HepG2 (cell line): Measurements from ENCODE around the gene MLST8. TPM values are rescaled to one million over a fixed set of nuclear protein-coding genes. Genes with fewer than 3 reads are reported as not detected.

Experiments
- BCL6 ChIP-seq: IDR thresholded peaks from 2 replicates; pipeline ENCODE4 v1.6.1; 2016; ENCODE audit warnings: missing genetic modification reagents, missing compliant biosample characterization
- EHMT2 ChIP-seq: fragments of 200-600 bp; sonication (generic); IDR thresholded peaks from 2 replicates; pipeline ENCODE4 v1.7.0; 2017; ENCODE audit warnings: antibody characterized with exemption, low read depth, low read length, borderline replicate concordance
- GATA4 ChIP-seq: sonication (generic); IDR thresholded peaks from 2 replicates; pipeline ENCODE4 v1.6.1; 2016; ENCODE audit warnings: antibody characterized with exemption, low read depth, borderline replicate concordance
- HNRNPK ChIP-seq: fragments of 200-400 bp; formaldehyde crosslinking; IDR thresholded peaks from 2 replicates; pipeline ENCODE4 v1.6.1; 2018; ENCODE audit warnings: low read length, low read depth, moderate library complexity, mild to moderate bottlenecking; ENCODE audit not compliant: poor library complexity, severe bottlenecking
- JARID2 ChIP-seq: sonication (generic); formaldehyde crosslinking; IDR thresholded peaks from 2 replicates; pipeline ENCODE4 v1.8.1; 2023; ENCODE audit warnings: missing genetic modification reagents, inconsistent platforms; ENCODE audit not compliant: insufficient replicate concordance
- KLF6 ChIP-seq: IDR thresholded peaks from 2 replicates; pipeline ENCODE4 v1.8.0; 2016; ENCODE audit warnings: missing biosample characterization, missing genetic modification reagents
- NPAS2 ChIP-seq: sonication (generic); formaldehyde crosslinking; IDR thresholded peaks from 2 replicates; pipeline ENCODE4 v1.8.0; 2022; ENCODE audit warnings: mild to moderate bottlenecking, missing genetic modification reagents, borderline replicate concordance
- PAX8 ChIP-seq: sonication (generic); formaldehyde crosslinking; IDR thresholded peaks from 2 replicates; pipeline ENCODE4 v1.8.0; 2022; ENCODE audit warnings: mild to moderate bottlenecking, missing genetic modification reagents, borderline replicate concordance
- TEAD2 ChIP-seq: sonication (generic); formaldehyde crosslinking; IDR thresholded peaks from 2 replicates; pipeline ENCODE4 v1.9.0; 2021; ENCODE audit warnings: missing genetic modification reagents
- TSC22D2 ChIP-seq: sonication (generic); formaldehyde crosslinking; IDR thresholded peaks from 2 replicates; pipeline ENCODE4 v1.5.1; 2020; ENCODE audit warnings: missing genetic modification reagents, mild to moderate bottlenecking, borderline replicate concordance
- polyA plus RNA-seq, 8 experiments: library from polyadenylated mRNA; depleted of rRNA in 3 of 8; stranded (reverse) in 7 of 8; unstranded in 1 of 8; fragments of >200 nt; fragmentation: Illumina TruSeq in 4 of 8; extraction: Trizol in 4 of 8; gene quantifications; 2 replicates each; pipeline versions ENCODE4 v1.2.1 to v1.2.3, GENCODE V29; 2011 to 2016; ENCODE audit warnings: low read depth in 4 of 8, missing spikeins in 1 of 8, mixed read lengths in 1 of 8; ENCODE audit not compliant: insufficient read depth in 1 of 8
- total RNA-seq, 5 experiments: library from RNA; depleted of rRNA; stranded (reverse); fragments of >200 nt; fragmentation: Illumina TruSeq; extraction: Trizol; gene quantifications; 2 replicates each; pipeline ENCODE4 v1.2.3, GENCODE V29; 2016; ENCODE audit warnings: low read depth in 1 of 5
- TF ChIP-seq, protein P1 (sequence below): IDR thresholded peaks from 2 replicates; pipeline ENCODE4 v1.6.1; 2018; ENCODE audit warnings: missing genetic modification reagents, mild to moderate bottlenecking, missing compliant biosample characterization
- TF ChIP-seq, protein P2 (sequence below): sonication (generic); formaldehyde crosslinking; IDR thresholded peaks from 2 replicates; pipeline ENCODE4 v1.5.1; 2020; ENCODE audit warnings: missing genetic modification reagents, mild to moderate bottlenecking, borderline replicate concordance
- TF ChIP-seq, protein P3 (sequence below): IDR thresholded peaks from 2 replicates; pipeline ENCODE4 v1.6.1; 2016; ENCODE audit warnings: mild to moderate bottlenecking
- TF ChIP-seq, protein P4 (sequence below): sonication (generic); formaldehyde crosslinking; IDR thresholded peaks from 2 replicates; pipeline ENCODE4 v1.4.0; 2020; ENCODE audit warnings: missing genetic modification reagents
- TF ChIP-seq, protein P5 (sequence below): sonication (generic); formaldehyde crosslinking; IDR thresholded peaks from 2 replicates; pipeline ENCODE4; 2020; ENCODE audit warnings: missing genetic modification reagents, mild to moderate bottlenecking, borderline replicate concordance
- TF ChIP-seq, protein P6 (sequence below): sonication (generic); formaldehyde crosslinking; IDR thresholded peaks from 2 replicates; pipeline ENCODE4 v1.5.0; 2020; ENCODE audit warnings: missing genetic modification reagents
- TF ChIP-seq, protein P7 (sequence below): sonication (generic); formaldehyde crosslinking; IDR thresholded peaks from 2 replicates; pipeline ENCODE4 v1.4.0; 2020; ENCODE audit warnings: missing genetic modification reagents, low read depth, mild to moderate bottlenecking, borderline replicate concordance

Gene MLST8
- total and polyA plus RNA-seq, 2 of the 13 experiments (the other 11 are each of a cell fraction or from before 2014, with no cell fraction given), result 30.8 to 72.7 TPM

DNA sequence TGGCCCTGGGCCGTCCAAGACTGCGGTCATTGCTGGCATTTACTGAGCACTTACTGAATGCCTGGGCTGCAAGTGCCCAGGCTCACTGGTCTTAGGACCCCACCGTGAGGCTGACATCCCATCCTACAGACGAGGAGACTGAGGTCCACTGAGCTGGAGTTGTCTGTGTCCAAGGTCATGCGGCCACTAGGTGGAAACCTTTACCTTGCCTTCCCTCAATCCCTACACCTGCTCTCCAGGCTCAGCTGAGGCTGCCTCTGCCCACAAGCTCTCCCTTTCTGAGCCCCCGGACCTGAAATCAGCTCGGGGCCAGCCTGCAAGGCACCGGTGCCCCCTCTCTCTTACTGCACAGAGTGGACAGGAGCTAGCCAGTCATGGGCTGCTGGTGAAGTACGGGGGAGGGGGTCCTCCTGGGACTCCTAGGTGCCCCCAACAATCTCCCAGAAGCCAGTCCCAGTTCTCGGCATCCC, 10.4 kb upstream of the MLST8 start (continued):
- TF ChIP-seq, protein P1, sequence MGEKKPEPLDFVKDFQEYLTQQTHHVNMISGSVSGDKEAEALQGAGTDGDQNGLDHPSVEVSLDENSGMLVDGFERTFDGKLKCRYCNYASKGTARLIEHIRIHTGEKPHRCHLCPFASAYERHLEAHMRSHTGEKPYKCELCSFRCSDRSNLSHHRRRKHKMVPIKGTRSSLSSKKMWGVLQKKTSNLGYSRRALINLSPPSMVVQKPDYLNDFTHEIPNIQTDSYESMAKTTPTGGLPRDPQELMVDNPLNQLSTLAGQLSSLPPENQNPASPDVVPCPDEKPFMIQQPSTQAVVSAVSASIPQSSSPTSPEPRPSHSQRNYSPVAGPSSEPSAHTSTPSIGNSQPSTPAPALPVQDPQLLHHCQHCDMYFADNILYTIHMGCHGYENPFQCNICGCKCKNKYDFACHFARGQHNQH (CRISPR knock-in tag), result no peak
- TF ChIP-seq, protein P2, sequence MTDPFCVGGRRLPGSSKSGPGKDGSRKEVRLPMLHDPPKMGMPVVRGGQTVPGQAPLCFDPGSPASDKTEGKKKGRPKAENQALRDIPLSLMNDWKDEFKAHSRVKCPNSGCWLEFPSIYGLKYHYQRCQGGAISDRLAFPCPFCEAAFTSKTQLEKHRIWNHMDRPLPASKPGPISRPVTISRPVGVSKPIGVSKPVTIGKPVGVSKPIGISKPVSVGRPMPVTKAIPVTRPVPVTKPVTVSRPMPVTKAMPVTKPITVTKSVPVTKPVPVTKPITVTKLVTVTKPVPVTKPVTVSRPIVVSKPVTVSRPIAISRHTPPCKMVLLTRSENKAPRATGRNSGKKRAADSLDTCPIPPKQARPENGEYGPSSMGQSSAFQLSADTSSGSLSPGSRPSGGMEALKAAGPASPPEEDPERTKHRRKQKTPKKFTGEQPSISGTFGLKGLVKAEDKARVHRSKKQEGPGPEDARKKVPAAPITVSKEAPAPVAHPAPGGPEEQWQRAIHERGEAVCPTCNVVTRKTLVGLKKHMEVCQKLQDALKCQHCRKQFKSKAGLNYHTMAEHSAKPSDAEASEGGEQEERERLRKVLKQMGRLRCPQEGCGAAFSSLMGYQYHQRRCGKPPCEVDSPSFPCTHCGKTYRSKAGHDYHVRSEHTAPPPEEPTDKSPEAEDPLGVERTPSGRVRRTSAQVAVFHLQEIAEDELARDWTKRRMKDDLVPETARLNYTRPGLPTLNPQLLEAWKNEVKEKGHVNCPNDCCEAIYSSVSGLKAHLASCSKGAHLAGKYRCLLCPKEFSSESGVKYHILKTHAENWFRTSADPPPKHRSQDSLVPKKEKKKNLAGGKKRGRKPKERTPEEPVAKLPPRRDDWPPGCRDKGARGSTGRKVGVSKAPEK (CRISPR knock-in tag), result no peak
- TF ChIP-seq TEAD2 (CRISPR knock-in tag) (no peak), TSC22D2 (no peak), PAX8 (no peak), GATA4 (no peak), JARID2 (CRISPR knock-in tag) (no peak), KLF6 (CRISPR knock-in tag) (no peak), EHMT2 (no peak), HNRNPK (no peak), BCL6 (CRISPR knock-in tag) (no peak), NPAS2 (no peak)
- TF ChIP-seq, protein P3, sequence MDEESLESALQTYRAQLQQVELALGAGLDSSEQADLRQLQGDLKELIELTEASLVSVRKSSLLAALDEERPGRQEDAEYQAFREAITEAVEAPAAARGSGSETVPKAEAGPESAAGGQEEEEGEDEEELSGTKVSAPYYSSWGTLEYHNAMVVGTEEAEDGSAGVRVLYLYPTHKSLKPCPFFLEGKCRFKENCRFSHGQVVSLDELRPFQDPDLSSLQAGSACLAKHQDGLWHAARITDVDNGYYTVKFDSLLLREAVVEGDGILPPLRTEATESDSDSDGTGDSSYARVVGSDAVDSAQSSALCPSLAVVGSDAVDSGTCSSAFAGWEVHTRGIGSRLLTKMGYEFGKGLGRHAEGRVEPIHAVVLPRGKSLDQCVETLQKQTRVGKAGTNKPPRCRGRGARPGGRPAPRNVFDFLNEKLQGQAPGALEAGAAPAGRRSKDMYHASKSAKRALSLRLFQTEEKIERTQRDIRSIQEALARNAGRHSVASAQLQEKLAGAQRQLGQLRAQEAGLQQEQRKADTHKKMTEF, result 0 out of 2 replicates have a peak, but pooled peaks have one; percentile 34
- TF ChIP-seq, protein P4, sequence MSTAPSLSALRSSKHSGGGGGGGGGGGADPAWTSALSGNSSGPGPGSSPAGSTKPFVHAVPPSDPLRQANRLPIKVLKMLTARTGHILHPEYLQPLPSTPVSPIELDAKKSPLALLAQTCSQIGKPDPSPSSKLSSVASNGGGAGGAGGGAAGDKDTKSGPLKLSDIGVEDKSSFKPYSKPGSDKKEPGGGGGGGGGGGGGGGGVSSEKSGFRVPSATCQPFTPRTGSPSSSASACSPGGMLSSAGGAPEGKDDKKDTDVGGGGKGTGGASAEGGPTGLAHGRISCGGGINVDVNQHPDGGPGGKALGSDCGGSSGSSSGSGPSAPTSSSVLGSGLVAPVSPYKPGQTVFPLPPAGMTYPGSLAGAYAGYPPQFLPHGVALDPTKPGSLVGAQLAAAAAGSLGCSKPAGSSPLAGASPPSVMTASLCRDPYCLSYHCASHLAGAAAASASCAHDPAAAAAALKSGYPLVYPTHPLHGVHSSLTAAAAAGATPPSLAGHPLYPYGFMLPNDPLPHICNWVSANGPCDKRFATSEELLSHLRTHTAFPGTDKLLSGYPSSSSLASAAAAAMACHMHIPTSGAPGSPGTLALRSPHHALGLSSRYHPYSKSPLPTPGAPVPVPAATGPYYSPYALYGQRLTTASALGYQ (CRISPR knock-in tag), result no peak
- TF ChIP-seq, protein P5, sequence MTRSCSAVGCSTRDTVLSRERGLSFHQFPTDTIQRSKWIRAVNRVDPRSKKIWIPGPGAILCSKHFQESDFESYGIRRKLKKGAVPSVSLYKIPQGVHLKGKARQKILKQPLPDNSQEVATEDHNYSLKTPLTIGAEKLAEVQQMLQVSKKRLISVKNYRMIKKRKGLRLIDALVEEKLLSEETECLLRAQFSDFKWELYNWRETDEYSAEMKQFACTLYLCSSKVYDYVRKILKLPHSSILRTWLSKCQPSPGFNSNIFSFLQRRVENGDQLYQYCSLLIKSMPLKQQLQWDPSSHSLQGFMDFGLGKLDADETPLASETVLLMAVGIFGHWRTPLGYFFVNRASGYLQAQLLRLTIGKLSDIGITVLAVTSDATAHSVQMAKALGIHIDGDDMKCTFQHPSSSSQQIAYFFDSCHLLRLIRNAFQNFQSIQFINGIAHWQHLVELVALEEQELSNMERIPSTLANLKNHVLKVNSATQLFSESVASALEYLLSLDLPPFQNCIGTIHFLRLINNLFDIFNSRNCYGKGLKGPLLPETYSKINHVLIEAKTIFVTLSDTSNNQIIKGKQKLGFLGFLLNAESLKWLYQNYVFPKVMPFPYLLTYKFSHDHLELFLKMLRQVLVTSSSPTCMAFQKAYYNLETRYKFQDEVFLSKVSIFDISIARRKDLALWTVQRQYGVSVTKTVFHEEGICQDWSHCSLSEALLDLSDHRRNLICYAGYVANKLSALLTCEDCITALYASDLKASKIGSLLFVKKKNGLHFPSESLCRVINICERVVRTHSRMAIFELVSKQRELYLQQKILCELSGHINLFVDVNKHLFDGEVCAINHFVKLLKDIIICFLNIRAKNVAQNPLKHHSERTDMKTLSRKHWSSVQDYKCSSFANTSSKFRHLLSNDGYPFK, result no peak
- TF ChIP-seq, protein P6, sequence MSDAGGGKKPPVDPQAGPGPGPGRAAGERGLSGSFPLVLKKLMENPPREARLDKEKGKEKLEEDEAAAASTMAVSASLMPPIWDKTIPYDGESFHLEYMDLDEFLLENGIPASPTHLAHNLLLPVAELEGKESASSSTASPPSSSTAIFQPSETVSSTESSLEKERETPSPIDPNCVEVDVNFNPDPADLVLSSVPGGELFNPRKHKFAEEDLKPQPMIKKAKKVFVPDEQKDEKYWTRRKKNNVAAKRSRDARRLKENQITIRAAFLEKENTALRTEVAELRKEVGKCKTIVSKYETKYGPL, result no peak
- TF ChIP-seq, protein P7, sequence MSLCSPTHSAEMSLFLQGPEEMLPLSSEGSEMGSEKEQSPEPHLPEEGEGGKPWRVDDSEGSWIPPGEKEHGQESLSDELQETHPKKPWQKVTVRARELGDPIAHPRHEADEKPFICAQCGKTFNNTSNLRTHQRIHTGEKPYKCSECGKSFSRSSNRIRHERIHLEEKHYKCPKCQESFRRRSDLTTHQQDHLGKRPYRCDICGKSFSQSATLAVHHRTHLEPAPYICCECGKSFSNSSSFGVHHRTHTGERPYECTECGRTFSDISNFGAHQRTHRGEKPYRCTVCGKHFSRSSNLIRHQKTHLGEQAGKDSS (CRISPR knock-in tag), result 0 out of 2 replicates have a peak, but pooled peaks have one; percentile 39
